Measurements from ENCODE around the gene FOXO6.

DNA sequence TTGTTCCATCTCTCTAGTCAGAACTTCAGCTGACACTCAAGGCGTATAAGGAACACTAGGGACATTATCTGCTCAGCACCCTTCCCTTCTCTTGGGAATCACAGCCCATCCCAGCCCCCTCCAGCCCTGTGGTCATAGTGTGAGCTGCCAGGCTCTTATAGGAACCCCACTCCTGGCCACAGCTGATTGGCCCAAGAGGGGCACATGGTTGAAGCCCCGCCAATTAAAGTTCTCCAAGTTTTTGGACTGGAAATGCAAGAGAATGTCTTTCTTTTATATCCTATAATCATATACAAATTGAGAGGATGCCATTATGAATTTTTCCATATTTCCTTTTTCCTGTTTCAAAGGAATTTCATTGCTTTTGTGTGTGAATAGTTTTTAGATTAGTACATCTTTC, 40.7 kb downstream of the FOXO6 start:
- no peak for TF ChIP-seq CTCF (IDR thresholded peaks at IDR 0.05)
- no peak for TF ChIP-seq EP300 (IDR thresholded peaks at IDR 0.05)

Measured in tibial nerve (tissue), 4 donors.